ENCODE measurements around the gene ACAP1.

- TF ChIP-seq CTCF (IDR thresholded peaks at IDR 0.05 in 2 of 3, conservative IDR thresholded peaks at IDR 0.05 in 1 of 3; ENCODE audit: borderline replicate concordance in 1 of 3, insufficient read depth in 1 of 3, low read depth in 2 of 3, low read length in 2 of 3): no peak
- no peak for TF ChIP-seq POLR2A (IDR thresholded peaks at IDR 0.05; ENCODE audit: borderline replicate concordance, extremely low read depth, insufficient read depth, insufficient read length)
- no peak for TF ChIP-seq EZH2phosphoT487 (IDR thresholded peaks at IDR 0.05; ENCODE audit: borderline replicate concordance)
- no peak for TF ChIP-seq POLR2AphosphoS5 (IDR thresholded peaks at IDR 0.05; ENCODE audit: low read depth, low read length)
- TF ChIP-seq ATF3 (IDR thresholded peaks at IDR 0.05): no peak
These were observed 43.2 kb upstream of the ACAP1 start for GRCh38 chr17:7293159-7293558.

Data from HCT116 (cell line).